HG02981 (cell line): ENCODE measurements around the gene FAM83G.
A peak's percentile ranks its signal among the peaks of the same experiment; 100 is the strongest.
"Not testable (repeated sequence)": the region's sequence is repeated elsewhere in the genome, so short reads cannot be mapped to it uniquely, and the experiment has no call there.

Experiments
- ATAC-seq: cut with Tn5 transposase; IDR thresholded peaks from one replicate; pipeline ENCODE4 v1.9.1; 2021; ENCODE audit warnings: mild to moderate bottlenecking, moderate library complexity; ENCODE audit not compliant: unreplicated experiment

The FAM83G gene

DNA sequence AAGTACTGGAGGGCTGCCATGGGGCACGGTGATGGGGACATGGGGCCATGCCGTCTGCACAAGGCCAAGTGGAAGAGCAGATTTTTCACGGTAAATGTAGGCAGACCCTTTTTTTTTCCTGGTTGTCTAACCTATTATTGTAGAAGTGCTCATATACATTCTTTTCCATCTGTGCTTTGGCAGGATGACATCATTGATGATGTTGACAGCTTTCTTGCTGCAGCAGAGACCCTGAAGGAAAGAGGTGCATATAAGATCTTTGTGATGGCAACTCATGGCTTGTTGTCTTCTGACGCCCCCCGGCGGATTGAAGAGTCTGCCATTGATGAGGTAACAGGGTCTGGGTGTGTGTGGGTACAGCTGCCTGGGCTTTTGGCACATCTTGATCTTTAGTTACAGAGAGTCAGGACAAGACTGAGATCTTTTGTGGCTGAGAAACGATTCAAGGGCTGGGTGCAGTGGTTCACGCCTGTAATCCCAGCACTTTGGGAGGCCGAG, 75.9 kb downstream of the FAM83G start:
- no peak for ATAC-seq

DNA sequence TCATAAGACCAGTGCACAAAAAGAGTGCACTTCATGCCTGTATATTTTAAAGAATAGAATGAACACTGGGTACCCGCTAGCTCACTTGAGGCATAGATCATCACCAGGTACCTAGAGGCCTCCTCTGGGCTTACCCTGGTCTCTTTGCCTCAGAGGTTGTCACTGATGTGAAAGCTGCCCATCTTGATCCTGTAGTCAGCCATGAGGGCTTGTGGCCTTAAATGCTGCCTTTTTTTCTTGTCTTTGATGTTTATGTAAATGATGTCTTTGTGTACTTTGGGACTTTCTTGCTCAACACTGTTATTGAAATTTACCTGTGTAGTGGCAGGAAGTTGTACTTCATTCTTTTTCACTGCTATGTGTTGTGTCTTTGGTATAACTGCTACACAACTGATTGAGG, 79.4 kb downstream of the FAM83G start:
- ATAC-seq, result no peak

DNA sequence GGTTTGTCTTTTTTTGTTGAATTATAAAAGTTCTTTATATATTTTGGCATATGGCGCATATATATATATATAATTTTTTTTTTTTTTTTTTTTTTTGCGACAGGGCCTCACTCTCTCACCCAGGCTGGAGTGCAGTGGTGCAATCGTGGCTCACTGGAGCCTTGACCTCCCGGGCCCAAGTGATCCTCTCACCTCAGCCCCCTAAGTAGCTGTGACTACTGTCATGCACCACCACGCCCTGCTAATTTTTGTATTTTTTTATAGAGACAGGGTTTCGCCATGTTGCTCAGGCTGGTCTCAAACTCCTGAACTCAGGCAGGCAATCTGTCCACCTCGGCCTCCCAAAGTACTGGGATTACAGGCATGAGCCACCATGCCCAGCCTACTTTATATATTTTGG, 82.0 kb downstream of the FAM83G start:
- ATAC-seq, result not testable (repeated sequence)

DNA sequence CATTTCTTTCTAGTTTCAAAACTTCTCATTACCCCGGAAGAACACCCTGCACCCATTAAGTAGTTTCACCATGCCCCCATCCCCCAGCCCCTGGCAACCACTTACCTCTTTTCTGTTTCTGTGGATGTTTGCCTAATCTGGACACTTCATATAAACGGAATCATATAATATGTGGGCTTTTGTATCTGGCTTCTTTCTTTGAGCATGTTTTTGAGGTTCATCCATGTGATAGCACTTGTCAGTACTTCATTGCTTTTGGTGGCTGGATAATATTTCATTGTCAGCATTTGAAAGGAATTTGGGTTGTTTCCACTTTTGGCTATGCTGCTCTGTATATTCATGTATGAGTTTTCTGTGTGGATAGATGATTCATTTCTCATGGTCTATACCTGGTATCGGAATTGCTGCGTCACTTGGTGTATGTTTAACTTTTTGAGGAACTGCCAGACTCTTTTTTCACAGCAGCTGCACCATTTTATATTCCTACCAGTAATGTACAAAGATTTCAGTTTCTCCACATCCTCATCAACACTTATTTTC, 82.6 kb downstream of the FAM83G start:
- peak; percentile 71 for ATAC-seq

DNA sequence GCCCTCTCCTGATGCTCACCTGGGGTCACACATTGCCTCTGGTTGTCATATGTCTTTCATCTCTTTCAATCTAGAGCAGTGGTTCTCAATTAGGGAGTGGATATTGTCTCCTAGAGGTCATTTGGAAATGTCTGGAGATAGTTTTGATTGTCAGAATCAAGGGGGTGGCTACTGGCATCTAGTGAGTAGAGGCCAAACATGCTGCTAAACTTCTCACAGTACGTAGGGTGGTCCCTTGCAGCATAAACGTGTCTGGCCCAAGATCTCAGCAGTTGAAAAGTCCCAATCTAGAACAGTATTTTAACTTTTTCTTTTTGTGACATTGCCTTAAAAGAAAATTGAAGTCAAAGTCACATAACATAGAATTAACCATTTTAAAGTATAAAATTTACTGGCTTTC, 83.1 kb downstream of the FAM83G start:
- peak; percentile 6 for ATAC-seq

DNA sequence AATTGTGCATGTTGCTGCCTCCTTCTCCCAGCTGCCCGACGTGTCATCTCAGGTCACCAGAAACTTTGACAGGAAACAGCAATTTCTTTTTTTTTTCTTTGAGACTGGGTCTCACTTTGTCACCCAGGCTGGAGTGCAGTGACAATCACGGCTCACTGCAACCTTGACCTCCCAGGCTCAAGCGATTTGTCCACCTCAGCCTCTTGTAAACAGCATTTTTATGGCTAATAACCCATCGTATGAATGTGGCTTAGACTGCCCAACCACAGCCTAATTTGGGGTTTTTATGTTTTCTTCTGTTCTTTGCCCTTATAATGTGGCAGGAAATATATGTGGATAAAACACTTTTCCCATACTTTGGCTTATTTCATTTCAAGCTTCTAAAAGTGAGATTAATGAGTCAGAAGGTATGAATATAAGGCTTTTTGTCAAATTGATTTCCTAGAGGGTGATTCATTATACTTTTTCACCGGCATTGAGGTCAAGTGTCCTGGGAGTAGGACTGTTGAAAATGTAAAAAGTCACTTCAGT, 83.6 kb downstream of the FAM83G start:
- no peak for ATAC-seq

DNA sequence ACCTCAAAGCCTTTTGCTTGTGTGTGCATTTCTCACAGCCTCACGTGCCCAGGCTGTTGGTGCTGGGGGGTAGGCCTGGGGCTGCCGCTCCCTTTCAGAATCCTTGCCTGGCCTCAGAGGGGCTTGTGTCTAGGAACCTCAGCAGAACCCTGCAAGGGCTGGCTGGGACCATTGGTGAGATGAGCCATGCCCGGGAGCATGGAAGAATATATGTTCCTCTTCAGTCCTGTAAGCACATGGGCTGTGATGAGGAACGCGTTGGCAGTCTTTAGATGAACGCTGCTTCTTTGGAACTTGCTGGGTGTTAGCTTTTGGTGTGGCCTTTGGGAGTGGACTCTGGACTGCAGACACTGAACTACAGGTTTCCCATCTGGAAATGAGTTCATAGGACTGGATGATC, 84.6 kb downstream of the FAM83G start:
- no peak for ATAC-seq
